ENCODE results near the gene OTUD7B.

- TF ChIP-seq CTCF (conservative IDR thresholded peaks at IDR 0.05; ENCODE audit: low read depth, low read length): no peak
- no peak for TF ChIP-seq EZH2phosphoT487 (IDR thresholded peaks at IDR 0.05; ENCODE audit: borderline replicate concordance, low read length)
- no peak for TF ChIP-seq EZH2 (IDR thresholded peaks at IDR 0.05; ENCODE audit: low read length, unreplicated experiment)
These were observed 31.1 kb downstream of the OTUD7B start for GRCh38 chr1:149979245-149979971.

All from PC-3 (cell line).